ENCODE results near the gene DAP. TPM values are rescaled to one million over a fixed set of nuclear protein-coding genes. Genes with fewer than 3 reads are reported as not detected.
"Not testable (repeated sequence)": the region's sequence is repeated elsewhere in the genome, so short reads cannot be mapped to it uniquely, and the experiment has no call there.

The DAP gene
- total RNA-seq, 1 experiment from 2014 or later = 106 TPM

GRCh38 chr5:10667431-10668057, 93.5 kb downstream of the DAP start:
- H3K4me3 ChIP-seq (ENCODE audit: low read length) = no peak overlapping the region
- no peaks in the 10 kb centered on the region for H3K9me2 ChIP-seq (replicated peaks; ENCODE audit: low read length)
- CTCF ChIA-PET = no interaction called here
- ATAC-seq = no peak
- 0 out of 2 replicates have a peak, but pooled peaks cover 8% of the 10 kb centered on the region for H3K9me3 ChIP-seq (ENCODE audit: low read length)
- H3K27me3 ChIP-seq (ENCODE audit: low read length) = no peaks in the 10 kb centered on the region
- no peaks in the 10 kb centered on the region for H3F3A ChIP-seq (ENCODE audit: low read length, unreplicated experiment)
- H3K36me3 ChIP-seq (ENCODE audit: low read depth, low read length) = no peaks in the 10 kb centered on the region
- intact Hi-C loops (cut with micrococcal nuclease) = no loop called here
- H3K4me2 ChIP-seq (ENCODE audit: low read length) = no peak overlapping the region
- no TSS peak for BruUV-seq (replicated peaks)
- no peak overlapping the region for H2AFZ ChIP-seq (ENCODE audit: low read length)
- peaks cover 7% of the 10 kb centered on the region for H3K4me1 ChIP-seq (ENCODE audit: insufficient read depth, low read length)
- H4K20me1 ChIP-seq (ENCODE audit: low read length) = no peaks in the 10 kb centered on the region
- H3K9ac ChIP-seq (ENCODE audit: low read length) = no peak overlapping the region
- POLR2A ChIA-PET (ENCODE audit: unreplicated experiment) = no interaction called here
- no peaks in the 10 kb centered on the region for H3K79me2 ChIP-seq (ENCODE audit: low read length)
- H3K27ac ChIP-seq (ENCODE audit: low read length) = no peak overlapping the region
- no peak for DNase-seq
- TF ChIP-seq EZH2 (IDR thresholded peaks at IDR 0.05; ENCODE audit: low read length, unreplicated experiment) (no peak), EZH2phosphoT487 (IDR thresholded peaks at IDR 0.05; ENCODE audit: borderline replicate concordance, low read length) (no peak), CTCF (conservative IDR thresholded peaks at IDR 0.05; ENCODE audit: low read depth, low read length) (no peak)

DNA sequence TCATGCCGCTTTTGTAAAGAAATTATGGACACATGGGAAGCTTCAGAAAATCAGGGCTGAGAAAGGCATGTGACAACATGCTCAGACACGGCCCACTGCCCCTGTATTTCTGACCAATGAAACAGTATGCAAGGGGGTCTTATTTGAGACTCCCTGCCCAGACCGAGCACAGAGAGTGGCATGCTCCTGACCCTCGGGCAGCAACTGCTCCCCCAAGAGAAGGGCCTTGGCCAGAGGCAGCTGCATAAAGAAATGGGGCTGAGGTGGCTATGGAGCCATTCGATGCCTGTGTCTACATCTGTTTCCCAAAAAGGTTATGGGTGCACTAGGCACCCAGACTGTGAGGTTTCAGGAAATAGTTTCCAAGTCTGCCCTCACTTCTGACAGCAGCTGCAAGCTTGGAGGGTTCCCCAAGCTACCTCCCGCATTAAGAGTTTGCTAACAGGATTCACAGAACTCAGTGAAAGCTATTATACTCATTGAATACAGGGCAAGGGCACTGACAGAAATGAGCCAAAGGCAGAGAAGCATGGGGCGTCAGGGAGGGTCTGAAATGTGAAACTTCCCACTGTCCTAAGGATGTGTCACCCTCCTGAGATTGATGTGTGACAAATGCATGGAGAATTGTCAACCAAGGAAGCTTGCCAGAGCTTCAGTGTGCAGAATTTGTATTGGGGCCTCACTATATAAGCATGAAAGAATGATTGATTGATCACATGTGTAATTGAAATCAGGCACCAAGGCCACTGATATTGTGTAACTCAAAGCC, 94.3 kb downstream of the DAP start:
- ATAC-seq = 0 out of 2 replicates have a peak, but pooled peaks have one; percentile 6
- H3K9ac ChIP-seq (ENCODE audit: low read length) = no peak overlapping the region
- H3K4me3 ChIP-seq (ENCODE audit: low read length) = no peak overlapping the region
- CTCF ChIA-PET = no interaction called here
- H3K27me3 ChIP-seq (ENCODE audit: low read length) = no peaks in the 10 kb centered on the region
- no peaks in the 10 kb centered on the region for H3K36me3 ChIP-seq (ENCODE audit: low read depth, low read length)
- H3K9me3 ChIP-seq (ENCODE audit: low read length) = 0 out of 2 replicates have a peak, but pooled peaks cover 8% of the 10 kb centered on the region
- no TSS peak for BruUV-seq (replicated peaks)
- H3K9me2 ChIP-seq (replicated peaks; ENCODE audit: low read length) = no peaks in the 10 kb centered on the region
- H3K4me2 ChIP-seq (ENCODE audit: low read length) = no peak overlapping the region
- no peaks in the 10 kb centered on the region for H3F3A ChIP-seq (ENCODE audit: low read length, unreplicated experiment)
- TF ChIP-seq CTCF (conservative IDR thresholded peaks at IDR 0.05; ENCODE audit: low read depth, low read length) = no peak
- no peak for TF ChIP-seq EZH2phosphoT487 (IDR thresholded peaks at IDR 0.05; ENCODE audit: borderline replicate concordance, low read length)
- no peak for TF ChIP-seq EZH2 (IDR thresholded peaks at IDR 0.05; ENCODE audit: low read length, unreplicated experiment)
- intact Hi-C loops (cut with micrococcal nuclease) = no loop called here
- peak; percentile 60 for DNase-seq
- no peaks in the 10 kb centered on the region for H3K79me2 ChIP-seq (ENCODE audit: low read length)
- no peak overlapping the region for H3K27ac ChIP-seq (ENCODE audit: low read length)
- H4K20me1 ChIP-seq (ENCODE audit: low read length) = no peaks in the 10 kb centered on the region
- no peak overlapping the region for H2AFZ ChIP-seq (ENCODE audit: low read length)
- POLR2A ChIA-PET (ENCODE audit: unreplicated experiment) = interaction anchor here (0.6 kb wide), 1 partner anchor 38 kb away, joined by 3 read pairs; no protein-coding TSS in a partner anchor
- H3K4me1 ChIP-seq (ENCODE audit: insufficient read depth, low read length) = peaks cover 7% of the 10 kb centered on the region

DNA sequence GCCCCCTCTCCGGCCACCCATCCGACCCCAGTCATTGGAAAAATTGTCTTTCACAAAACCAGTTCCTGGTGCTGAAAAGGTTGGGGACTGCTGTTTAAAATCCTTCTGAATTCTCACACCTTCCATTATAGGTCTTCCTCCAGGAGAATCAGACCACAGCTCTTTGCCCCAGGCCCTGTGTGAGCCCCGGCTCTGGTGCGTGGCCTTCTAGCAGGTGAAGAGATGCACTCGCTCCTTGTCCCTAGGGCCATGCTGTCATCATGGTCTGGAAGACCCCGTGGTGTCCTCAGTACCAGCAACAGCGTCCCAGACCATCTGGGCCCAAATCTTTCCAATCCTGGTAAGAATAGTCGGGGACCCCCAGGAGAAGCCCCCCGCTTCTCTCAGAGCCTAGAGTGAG, 95.2 kb downstream of the DAP start:
- POLR2A ChIA-PET (ENCODE audit: unreplicated experiment) = no interaction called here
- no peaks in the 10 kb centered on the region for H4K20me1 ChIP-seq (ENCODE audit: low read length)
- ATAC-seq (no peak), DNase-seq (no peak)
- no peaks in the 10 kb centered on the region for H3K36me3 ChIP-seq (ENCODE audit: low read depth, low read length)
- peaks cover 7% of the 10 kb centered on the region for H3K4me1 ChIP-seq (ENCODE audit: insufficient read depth, low read length)
- no peaks in the 10 kb centered on the region for H3K9me2 ChIP-seq (replicated peaks; ENCODE audit: low read length)
- intact Hi-C loops (cut with micrococcal nuclease) = no loop called here
- no TSS peak for BruUV-seq (replicated peaks)
- TF ChIP-seq EZH2phosphoT487 (IDR thresholded peaks at IDR 0.05; ENCODE audit: borderline replicate concordance, low read length) (no peak), CTCF (conservative IDR thresholded peaks at IDR 0.05; ENCODE audit: low read depth, low read length) (no peak), EZH2 (IDR thresholded peaks at IDR 0.05; ENCODE audit: low read length, unreplicated experiment) (no peak)
- CTCF ChIA-PET = no interaction called here
- H3K27ac ChIP-seq (ENCODE audit: low read length) = no peak overlapping the region
- no peaks in the 10 kb centered on the region for H3F3A ChIP-seq (ENCODE audit: low read length, unreplicated experiment)
- 0 out of 2 replicates have a peak, but pooled peaks cover 8% of the 10 kb centered on the region for H3K9me3 ChIP-seq (ENCODE audit: low read length)
- H3K9ac ChIP-seq (ENCODE audit: low read length) = no peak overlapping the region
- no peak overlapping the region for H3K4me3 ChIP-seq (ENCODE audit: low read length)
- H3K27me3 ChIP-seq (ENCODE audit: low read length) = no peaks in the 10 kb centered on the region
- H2AFZ ChIP-seq (ENCODE audit: low read length) = no peak overlapping the region
- no peaks in the 10 kb centered on the region for H3K79me2 ChIP-seq (ENCODE audit: low read length)
- H3K4me2 ChIP-seq (ENCODE audit: low read length) = no peak overlapping the region

DNA sequence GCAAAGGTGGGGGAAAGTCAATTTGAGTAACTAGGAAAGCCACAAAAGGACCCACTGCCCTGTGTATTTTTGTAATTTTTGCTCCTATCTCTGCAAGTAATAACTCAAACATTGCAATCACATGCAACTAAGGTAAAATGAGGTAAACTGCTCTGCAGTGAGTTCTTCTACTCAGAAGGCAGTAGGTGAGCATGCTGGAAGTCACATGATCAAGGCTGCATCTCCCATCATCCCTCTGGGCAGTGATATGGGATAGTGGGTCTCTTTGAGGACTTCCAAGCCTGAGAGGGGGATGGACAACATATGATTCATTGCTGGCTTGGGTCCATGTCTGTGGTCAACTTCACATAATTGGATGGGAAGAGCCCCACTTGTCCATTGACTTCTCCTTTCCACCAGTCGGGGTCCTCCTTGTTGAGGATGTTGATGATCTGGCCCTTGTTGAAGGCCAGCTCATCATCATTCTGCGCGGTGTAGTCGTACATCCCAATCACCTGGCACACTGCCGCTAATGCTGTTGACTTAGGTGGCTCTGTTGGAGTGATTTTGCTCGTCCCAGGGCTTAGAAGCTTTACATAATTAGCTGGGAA, 96.8 kb downstream of the DAP start:
- H3K27ac ChIP-seq (ENCODE audit: low read length); BruUV-seq (replicated peaks); H3K27me3 ChIP-seq (ENCODE audit: low read length); H3K4me1 ChIP-seq (ENCODE audit: insufficient read depth, low read length); H2AFZ ChIP-seq (ENCODE audit: low read length); H3K36me3 ChIP-seq (ENCODE audit: low read depth, low read length); H3K4me3 ChIP-seq (ENCODE audit: low read length); H3K79me2 ChIP-seq (ENCODE audit: low read length); H3F3A ChIP-seq (ENCODE audit: low read length, unreplicated experiment); H4K20me1 ChIP-seq (ENCODE audit: low read length); H3K9me2 ChIP-seq (replicated peaks; ENCODE audit: low read length); CTCF ChIA-PET; ATAC-seq; POLR2A ChIA-PET (ENCODE audit: unreplicated experiment); H3K9me3 ChIP-seq (ENCODE audit: low read length); H3K9ac ChIP-seq (ENCODE audit: low read length); intact Hi-C loops (cut with micrococcal nuclease); H3K4me2 ChIP-seq (ENCODE audit: low read length): not testable (repeated sequence)
- peak; percentile 57 for DNase-seq

All from PC-3 (cell line).